HepG2 (cell line): ENCODE data around the gene NEK8. TPM values are rescaled to one million over a fixed set of nuclear protein-coding genes. Genes with fewer than 3 reads are reported as not detected.

Experiments
- DR1 ChIP-seq: sonication (generic); formaldehyde crosslinking; IDR thresholded peaks from 2 replicates; pipeline ENCODE4 v1.8.0; 2021; ENCODE audit warnings: mild to moderate bottlenecking, missing genetic modification reagents, inconsistent platforms
- KDM4B ChIP-seq: sonication (generic); formaldehyde crosslinking; IDR thresholded peaks from 2 replicates; pipeline ENCODE4 v1.4.0; 2020; ENCODE audit warnings: missing genetic modification reagents
- NKX3-1 ChIP-seq: sonication (generic); formaldehyde crosslinking; IDR thresholded peaks from 2 replicates; pipeline ENCODE4 v1.5.0; 2020; ENCODE audit warnings: missing genetic modification reagents
- NONO ChIP-seq, 2 experiments: fragments of 450-650 bp in 1 of 2; sonication (generic) in 1 of 2; formaldehyde crosslinking in 1 of 2; IDR thresholded peaks in 1 of 2; conservative IDR thresholded peaks in 1 of 2; 2 replicates each; pipeline versions ENCODE4 v1.6.1 to v1.8.0; 2017 to 2022; ENCODE audit warnings: mild to moderate bottlenecking in 1 of 2, missing genetic modification reagents in 1 of 2, moderate library complexity in 1 of 2
- SMAD3 ChIP-seq: sonication (generic); formaldehyde crosslinking; IDR thresholded peaks from 2 replicates; pipeline ENCODE4 v1.4.0; 2020; ENCODE audit warnings: missing genetic modification reagents
- TBP ChIP-seq: sonication (generic); formaldehyde crosslinking; IDR thresholded peaks from 2 replicates; pipeline ENCODE4 v1.5.0; 2020; ENCODE audit warnings: missing genetic modification reagents
- ZNF20 ChIP-seq: sonication (generic); formaldehyde crosslinking; IDR thresholded peaks from 2 replicates; pipeline ENCODE4 v1.4.0; 2020; ENCODE audit warnings: mild to moderate bottlenecking, moderate library complexity, missing genetic modification reagents
- ZNF878 ChIP-seq: sonication (generic); formaldehyde crosslinking; IDR thresholded peaks from 2 replicates; pipeline ENCODE4 v1.8.1; 2023; ENCODE audit warnings: mild to moderate bottlenecking, missing genetic modification reagents, moderate library complexity
- polyA plus RNA-seq, 8 experiments: library from polyadenylated mRNA; depleted of rRNA in 3 of 8; stranded (reverse) in 7 of 8; unstranded in 1 of 8; fragments of >200 nt; fragmentation: Illumina TruSeq in 4 of 8; extraction: Trizol in 4 of 8; gene quantifications; 2 replicates each; pipeline versions ENCODE4 v1.2.1 to v1.2.3, GENCODE V29; 2011 to 2016; ENCODE audit warnings: low read depth in 4 of 8, missing spikeins in 1 of 8, mixed read lengths in 1 of 8; ENCODE audit not compliant: insufficient read depth in 1 of 8
- total RNA-seq, 5 experiments: library from RNA; depleted of rRNA; stranded (reverse); fragments of >200 nt; fragmentation: Illumina TruSeq; extraction: Trizol; gene quantifications; 2 replicates each; pipeline ENCODE4 v1.2.3, GENCODE V29; 2016; ENCODE audit warnings: low read depth in 1 of 5
- TF ChIP-seq, protein P1 (sequence below), 2 experiments: sonication (generic) in 1 of 2; formaldehyde crosslinking in 1 of 2; IDR thresholded peaks; 2 replicates each; pipeline versions ENCODE4 v1.5.1 to v1.6.1; 2011 to 2020; ENCODE audit warnings: borderline replicate concordance in 1 of 2, low read depth in 1 of 2, low read length in 1 of 2, mild to moderate bottlenecking in 1 of 2, missing genetic modification reagents in 1 of 2, moderate library complexity in 1 of 2
- TF ChIP-seq, protein P2 (sequence below): sonication (generic); formaldehyde crosslinking; IDR thresholded peaks from 2 replicates; pipeline ENCODE4 v1.4.0; 2020; ENCODE audit warnings: missing genetic modification reagents
- TF ChIP-seq, protein P3 (sequence below): sonication (generic); formaldehyde crosslinking; IDR thresholded peaks from 2 replicates; pipeline ENCODE4 v1.5.0; 2020; ENCODE audit warnings: mild to moderate bottlenecking, low read depth, missing genetic modification reagents, borderline replicate concordance
- TF ChIP-seq, protein P4 (sequence below): sonication (generic); formaldehyde crosslinking; IDR thresholded peaks from 2 replicates; pipeline ENCODE4 v1.8.1; 2023; ENCODE audit warnings: mild to moderate bottlenecking, moderate library complexity, missing genetic modification reagents
- TF ChIP-seq, protein P5 (sequence below): sonication (generic); formaldehyde crosslinking; conservative IDR thresholded peaks from 2 replicates; pipeline ENCODE4 v1.8.1; 2023; ENCODE audit warnings: missing genetic modification reagents
- TF ChIP-seq, protein P6 (sequence below): sonication (generic); formaldehyde crosslinking; IDR thresholded peaks from 2 replicates; pipeline ENCODE4 v1.5.0; 2020; ENCODE audit warnings: missing genetic modification reagents
- TF ChIP-seq, protein P7 (sequence below): IDR thresholded peaks from 2 replicates; pipeline ENCODE4 v1.6.1; 2016
- TF ChIP-seq, protein P8 (sequence below): sonication (generic); formaldehyde crosslinking; IDR thresholded peaks from 2 replicates; pipeline ENCODE4 v1.4.0; 2020; ENCODE audit warnings: missing genetic modification reagents, mild to moderate bottlenecking, borderline replicate concordance

Gene NEK8
- total and polyA plus RNA-seq, 2 of the 13 experiments (the other 11 are each of a cell fraction or from before 2014, with no cell fraction given): 5.8 to 13.5 TPM

DNA sequence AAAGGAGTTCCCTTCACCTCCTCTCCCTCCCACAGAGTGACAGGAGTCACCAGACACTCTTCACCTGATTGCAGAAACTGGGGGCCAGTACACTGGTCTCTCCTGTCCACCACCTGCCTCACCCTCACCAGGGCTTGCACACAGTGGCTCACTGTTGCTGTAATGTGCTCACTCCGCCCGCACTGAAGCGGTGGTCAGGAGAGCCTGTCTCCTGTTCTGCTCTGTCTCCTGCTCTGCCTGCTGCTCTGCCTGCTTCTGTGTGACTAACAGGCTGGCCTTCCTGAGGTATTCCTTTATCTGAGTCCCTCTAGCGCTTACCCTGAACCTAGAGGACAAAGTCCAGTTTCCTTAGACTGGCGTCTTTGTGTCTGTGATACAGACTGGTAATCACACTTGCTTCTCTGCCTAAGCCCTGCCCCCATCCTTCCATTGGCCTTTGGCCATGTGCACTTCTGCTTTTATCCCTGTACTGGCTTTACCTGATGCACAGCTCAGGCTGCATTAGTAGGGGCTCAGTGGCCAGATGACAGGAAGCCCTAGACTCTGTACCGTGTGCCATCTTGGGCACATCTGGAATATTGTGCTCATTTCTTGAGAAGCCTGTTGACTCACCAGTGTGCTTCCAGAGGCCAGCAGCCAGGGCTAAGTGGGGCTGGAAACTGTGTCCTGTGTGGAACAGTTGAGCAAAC lies 30.2 kb upstream of the NEK8 start (continued):
- TF ChIP-seq, protein P1, sequence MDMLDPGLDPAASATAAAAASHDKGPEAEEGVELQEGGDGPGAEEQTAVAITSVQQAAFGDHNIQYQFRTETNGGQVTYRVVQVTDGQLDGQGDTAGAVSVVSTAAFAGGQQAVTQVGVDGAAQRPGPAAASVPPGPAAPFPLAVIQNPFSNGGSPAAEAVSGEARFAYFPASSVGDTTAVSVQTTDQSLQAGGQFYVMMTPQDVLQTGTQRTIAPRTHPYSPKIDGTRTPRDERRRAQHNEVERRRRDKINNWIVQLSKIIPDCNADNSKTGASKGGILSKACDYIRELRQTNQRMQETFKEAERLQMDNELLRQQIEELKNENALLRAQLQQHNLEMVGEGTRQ (IDR thresholded peaks at IDR 0.05; ENCODE audit: low read depth, low read length): no peak
- TF ChIP-seq, protein P1 (CRISPR knock-in tag; IDR thresholded peaks at IDR 0.05; ENCODE audit: borderline replicate concordance): no peak
- TF ChIP-seq, protein P2, sequence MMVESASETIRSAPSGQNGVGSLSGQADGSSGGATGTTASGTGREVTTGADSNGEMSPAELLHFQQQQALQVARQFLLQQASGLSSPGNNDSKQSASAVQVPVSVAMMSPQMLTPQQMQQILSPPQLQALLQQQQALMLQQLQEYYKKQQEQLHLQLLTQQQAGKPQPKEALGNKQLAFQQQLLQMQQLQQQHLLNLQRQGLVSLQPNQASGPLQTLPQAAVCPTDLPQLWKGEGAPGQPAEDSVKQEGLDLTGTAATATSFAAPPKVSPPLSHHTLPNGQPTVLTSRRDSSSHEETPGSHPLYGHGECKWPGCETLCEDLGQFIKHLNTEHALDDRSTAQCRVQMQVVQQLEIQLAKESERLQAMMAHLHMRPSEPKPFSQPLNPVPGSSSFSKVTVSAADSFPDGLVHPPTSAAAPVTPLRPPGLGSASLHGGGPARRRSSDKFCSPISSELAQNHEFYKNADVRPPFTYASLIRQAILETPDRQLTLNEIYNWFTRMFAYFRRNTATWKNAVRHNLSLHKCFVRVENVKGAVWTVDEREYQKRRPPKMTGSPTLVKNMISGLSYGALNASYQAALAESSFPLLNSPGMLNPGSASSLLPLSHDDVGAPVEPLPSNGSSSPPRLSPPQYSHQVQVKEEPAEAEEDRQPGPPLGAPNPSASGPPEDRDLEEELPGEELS: peak; percentile 84
- no peak for TF ChIP-seq TBP (CRISPR knock-in tag)
- 0 out of 2 replicates have a peak, but pooled peaks have one; percentile 18 for TF ChIP-seq SMAD3 (CRISPR knock-in tag)
- TF ChIP-seq ZNF878: peak; percentile 54; the same call in 1 of the 2 replicates
- TF ChIP-seq, protein P3, sequence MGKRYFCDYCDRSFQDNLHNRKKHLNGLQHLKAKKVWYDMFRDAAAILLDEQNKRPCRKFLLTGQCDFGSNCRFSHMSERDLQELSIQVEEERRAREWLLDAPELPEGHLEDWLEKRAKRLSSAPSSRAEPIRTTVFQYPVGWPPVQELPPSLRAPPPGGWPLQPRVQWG: no peak
- 0 out of 2 replicates have a peak, but pooled peaks have one; percentile 43 for TF ChIP-seq NKX3-1 (CRISPR knock-in tag)
- TF ChIP-seq NONO (IDR thresholded peaks at IDR 0.05): no peak
- TF ChIP-seq NONO (CRISPR knock-in tag; conservative IDR thresholded peaks at IDR 0.05): peak; percentile 91
- TF ChIP-seq, protein P4, sequence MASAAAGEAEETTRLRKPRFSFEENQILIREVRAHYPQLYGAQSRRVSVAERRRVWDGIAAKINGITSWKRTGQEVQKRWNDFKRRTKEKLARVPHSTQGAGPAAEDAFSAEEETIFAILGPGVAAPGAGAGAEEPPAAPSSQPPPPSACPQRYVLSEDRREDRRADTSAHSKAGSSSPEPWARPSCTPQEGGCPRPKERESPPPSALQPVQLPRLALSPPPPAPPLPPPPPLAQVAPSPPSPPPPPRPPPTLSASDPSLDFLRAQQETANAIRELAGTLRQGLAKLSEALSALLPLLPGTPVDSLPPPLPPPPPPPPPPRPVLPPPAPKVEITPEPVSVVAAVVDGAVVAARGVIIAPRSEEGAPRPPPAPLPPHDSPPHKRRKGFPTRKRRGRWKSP (CRISPR knock-in tag): no peak
- peak; percentile 91 for TF ChIP-seq DR1 (CRISPR knock-in tag)
- no peak; the same call in 1 of the 2 replicates for TF ChIP-seq KDM4B
- TF ChIP-seq, protein P5, sequence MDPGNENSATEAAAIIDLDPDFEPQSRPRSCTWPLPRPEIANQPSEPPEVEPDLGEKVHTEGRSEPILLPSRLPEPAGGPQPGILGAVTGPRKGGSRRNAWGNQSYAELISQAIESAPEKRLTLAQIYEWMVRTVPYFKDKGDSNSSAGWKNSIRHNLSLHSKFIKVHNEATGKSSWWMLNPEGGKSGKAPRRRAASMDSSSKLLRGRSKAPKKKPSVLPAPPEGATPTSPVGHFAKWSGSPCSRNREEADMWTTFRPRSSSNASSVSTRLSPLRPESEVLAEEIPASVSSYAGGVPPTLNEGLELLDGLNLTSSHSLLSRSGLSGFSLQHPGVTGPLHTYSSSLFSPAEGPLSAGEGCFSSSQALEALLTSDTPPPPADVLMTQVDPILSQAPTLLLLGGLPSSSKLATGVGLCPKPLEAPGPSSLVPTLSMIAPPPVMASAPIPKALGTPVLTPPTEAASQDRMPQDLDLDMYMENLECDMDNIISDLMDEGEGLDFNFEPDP (CRISPR knock-in tag): no peak
- TF ChIP-seq, protein P6, sequence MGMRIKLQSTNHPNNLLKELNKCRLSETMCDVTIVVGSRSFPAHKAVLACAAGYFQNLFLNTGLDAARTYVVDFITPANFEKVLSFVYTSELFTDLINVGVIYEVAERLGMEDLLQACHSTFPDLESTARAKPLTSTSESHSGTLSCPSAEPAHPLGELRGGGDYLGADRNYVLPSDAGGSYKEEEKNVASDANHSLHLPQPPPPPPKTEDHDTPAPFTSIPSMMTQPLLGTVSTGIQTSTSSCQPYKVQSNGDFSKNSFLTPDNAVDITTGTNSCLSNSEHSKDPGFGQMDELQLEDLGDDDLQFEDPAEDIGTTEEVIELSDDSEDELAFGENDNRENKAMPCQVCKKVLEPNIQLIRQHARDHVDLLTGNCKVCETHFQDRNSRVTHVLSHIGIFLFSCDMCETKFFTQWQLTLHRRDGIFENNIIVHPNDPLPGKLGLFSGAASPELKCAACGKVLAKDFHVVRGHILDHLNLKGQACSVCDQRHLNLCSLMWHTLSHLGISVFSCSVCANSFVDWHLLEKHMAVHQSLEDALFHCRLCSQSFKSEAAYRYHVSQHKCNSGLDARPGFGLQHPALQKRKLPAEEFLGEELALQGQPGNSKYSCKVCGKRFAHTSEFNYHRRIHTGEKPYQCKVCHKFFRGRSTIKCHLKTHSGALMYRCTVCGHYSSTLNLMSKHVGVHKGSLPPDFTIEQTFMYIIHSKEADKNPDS (CRISPR knock-in tag): no peak
- TF ChIP-seq ZNF20 (CRISPR knock-in tag): no peak
- TF ChIP-seq, protein P7, sequence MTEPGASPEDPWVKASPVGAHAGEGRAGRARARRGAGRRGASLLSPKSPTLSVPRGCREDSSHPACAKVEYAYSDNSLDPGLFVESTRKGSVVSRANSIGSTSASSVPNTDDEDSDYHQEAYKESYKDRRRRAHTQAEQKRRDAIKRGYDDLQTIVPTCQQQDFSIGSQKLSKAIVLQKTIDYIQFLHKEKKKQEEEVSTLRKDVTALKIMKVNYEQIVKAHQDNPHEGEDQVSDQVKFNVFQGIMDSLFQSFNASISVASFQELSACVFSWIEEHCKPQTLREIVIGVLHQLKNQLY (CRISPR knock-in tag): peak; percentile 67
- TF ChIP-seq, protein P8, sequence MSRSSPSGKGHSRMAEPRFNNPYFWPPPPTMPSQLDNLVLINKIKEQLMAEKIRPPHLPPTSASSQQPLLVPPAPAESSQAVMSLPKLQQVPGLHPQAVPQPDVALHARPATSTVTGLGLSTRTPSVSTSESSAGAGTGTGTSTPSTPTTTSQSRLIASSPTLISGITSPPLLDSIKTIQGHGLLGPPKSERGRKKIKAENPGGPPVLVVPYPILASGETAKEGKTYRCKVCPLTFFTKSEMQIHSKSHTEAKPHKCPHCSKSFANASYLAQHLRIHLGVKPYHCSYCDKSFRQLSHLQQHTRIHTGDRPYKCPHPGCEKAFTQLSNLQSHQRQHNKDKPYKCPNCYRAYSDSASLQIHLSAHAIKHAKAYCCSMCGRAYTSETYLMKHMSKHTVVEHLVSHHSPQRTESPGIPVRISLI (CRISPR knock-in tag): peak; percentile 59; the same call in 1 of the 2 replicates
